ENCODE measurements around the gene SLC8A3.

SLC8A3 gene

DNA sequence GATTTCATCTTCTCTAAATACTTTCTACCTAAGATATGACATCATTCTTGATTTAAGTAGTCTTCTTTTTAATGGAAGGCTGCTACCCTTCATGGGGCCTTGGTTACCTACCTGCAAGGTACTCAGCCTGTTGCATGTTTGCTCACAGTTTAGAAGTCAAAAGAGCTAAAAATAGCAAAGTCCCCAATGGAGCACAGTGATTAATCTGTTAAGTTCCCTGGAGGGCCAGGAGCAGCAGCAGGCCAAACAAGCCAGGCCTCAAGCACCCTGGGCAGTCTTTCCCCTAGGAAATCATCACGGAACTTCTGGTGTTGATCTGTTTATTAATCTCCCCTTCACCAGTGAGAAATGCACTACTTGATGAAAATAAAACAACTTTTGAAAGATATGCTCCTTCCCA, 24.0 kb upstream of the SLC8A3 start:
- TF ChIP-seq, protein P1, sequence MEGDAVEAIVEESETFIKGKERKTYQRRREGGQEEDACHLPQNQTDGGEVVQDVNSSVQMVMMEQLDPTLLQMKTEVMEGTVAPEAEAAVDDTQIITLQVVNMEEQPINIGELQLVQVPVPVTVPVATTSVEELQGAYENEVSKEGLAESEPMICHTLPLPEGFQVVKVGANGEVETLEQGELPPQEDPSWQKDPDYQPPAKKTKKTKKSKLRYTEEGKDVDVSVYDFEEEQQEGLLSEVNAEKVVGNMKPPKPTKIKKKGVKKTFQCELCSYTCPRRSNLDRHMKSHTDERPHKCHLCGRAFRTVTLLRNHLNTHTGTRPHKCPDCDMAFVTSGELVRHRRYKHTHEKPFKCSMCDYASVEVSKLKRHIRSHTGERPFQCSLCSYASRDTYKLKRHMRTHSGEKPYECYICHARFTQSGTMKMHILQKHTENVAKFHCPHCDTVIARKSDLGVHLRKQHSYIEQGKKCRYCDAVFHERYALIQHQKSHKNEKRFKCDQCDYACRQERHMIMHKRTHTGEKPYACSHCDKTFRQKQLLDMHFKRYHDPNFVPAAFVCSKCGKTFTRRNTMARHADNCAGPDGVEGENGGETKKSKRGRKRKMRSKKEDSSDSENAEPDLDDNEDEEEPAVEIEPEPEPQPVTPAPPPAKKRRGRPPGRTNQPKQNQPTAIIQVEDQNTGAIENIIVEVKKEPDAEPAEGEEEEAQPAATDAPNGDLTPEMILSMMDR (IDR thresholded peaks at IDR 0.05; ENCODE audit: low read length, missing control alignments), result no peak
- DNase-seq (ENCODE audit: low read depth), result no peak
- no peak overlapping the region for H3K4me3 ChIP-seq (replicated peaks; ENCODE audit: low read depth, low read length)

DNA sequence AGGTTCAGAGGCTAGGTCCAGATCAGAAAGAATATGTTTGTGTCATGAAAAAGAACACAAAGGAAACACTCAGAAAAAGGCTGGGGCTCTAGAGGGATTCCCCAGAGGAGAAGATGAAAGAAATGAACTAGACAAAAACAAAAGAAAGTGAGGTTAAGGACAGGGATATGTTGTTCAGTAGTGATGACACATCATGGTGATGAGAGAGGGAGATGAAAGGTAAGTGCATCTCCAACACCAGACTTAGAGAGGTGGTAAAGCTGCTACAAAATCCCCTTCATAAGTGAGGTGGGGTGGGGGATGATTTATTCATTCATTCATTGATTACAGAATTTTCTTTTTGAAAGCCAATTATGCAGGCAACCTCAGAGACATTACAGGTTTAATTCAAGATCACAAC, 19.6 kb upstream of the SLC8A3 start:
- H3K4me3 ChIP-seq (replicated peaks; ENCODE audit: low read depth, low read length), result no peak overlapping the region
- TF ChIP-seq, protein P1 (IDR thresholded peaks at IDR 0.05; ENCODE audit: low read length, missing control alignments), result no peak
- no peak for DNase-seq (ENCODE audit: low read depth)

DNA sequence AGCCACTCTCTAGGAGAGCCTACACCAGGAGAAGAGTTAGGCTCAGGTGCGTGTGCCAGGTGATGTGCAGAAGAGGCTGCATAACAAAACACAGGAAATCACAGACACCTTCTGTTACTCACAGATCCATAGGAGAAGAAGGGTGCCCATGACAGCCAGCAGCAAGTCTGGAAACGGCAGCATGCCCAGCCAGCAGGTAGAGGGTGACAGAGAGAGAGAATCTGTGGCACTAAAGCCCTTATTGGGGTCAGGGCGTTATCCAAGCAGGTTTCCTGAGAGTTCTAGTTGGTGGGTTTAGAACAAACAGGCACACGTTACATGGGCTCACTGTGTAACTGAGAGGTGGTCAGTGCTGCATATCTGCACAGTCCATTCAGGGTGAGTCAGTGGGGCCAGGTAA, 14.9 kb upstream of the SLC8A3 start:
- DNase-seq (ENCODE audit: low read depth), result no peak
- H3K4me3 ChIP-seq (replicated peaks; ENCODE audit: low read depth, low read length), result no peak overlapping the region
- TF ChIP-seq, protein P1 (IDR thresholded peaks at IDR 0.05; ENCODE audit: low read length, missing control alignments), result no peak

DNA sequence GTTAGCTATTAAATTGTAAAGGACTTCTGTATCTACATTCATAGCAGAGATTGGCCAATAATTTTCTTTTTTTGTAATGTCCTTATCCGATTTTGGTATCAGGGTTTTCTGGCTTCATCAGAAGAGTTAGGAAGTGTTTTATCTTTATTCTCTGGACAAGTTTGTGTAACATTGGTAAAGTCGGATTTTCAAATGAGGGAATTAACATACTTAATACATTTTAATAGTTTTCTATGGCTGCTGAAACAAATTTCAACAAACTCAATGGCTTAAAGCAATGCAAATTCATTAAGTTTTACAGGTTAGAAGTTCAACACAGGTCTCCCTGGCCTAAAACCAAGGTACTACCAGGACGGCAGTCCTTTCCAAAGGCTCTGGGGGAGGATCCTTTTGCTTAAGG, 13.2 kb upstream of the SLC8A3 start:
- no peak for DNase-seq (ENCODE audit: low read depth)
- no peak overlapping the region for H3K4me3 ChIP-seq (replicated peaks; ENCODE audit: low read depth, low read length)

DNA sequence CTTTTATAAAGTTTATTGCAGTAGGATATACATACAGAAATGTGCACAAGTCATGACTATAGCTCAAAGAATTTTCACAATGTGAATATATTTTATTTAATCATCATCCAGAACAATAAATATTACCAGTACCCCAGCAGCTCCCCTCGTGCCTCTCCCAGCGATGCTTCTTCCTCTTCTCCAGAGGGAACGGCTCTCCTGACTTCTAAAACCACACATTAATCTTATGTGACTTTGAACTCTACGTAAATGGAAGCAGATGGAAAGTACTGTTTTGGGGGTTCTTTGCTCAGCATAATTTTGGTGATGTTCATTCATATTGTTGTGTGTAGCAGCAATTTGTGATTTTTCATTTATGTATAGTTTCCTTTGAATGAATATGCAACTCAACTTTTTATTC, 4.6 kb upstream of the SLC8A3 start:
- TF ChIP-seq, protein P1 (IDR thresholded peaks at IDR 0.05; ENCODE audit: low read length, missing control alignments), result no peak
- no peak for DNase-seq (ENCODE audit: low read depth)
- H3K4me3 ChIP-seq (replicated peaks; ENCODE audit: low read depth, low read length), result no peak overlapping the region

More for the DNA sequence above, 13.2 kb upstream of the SLC8A3 start:
- TF ChIP-seq, protein P1 (IDR thresholded peaks at IDR 0.05; ENCODE audit: low read length, missing control alignments), result no peak

DNA sequence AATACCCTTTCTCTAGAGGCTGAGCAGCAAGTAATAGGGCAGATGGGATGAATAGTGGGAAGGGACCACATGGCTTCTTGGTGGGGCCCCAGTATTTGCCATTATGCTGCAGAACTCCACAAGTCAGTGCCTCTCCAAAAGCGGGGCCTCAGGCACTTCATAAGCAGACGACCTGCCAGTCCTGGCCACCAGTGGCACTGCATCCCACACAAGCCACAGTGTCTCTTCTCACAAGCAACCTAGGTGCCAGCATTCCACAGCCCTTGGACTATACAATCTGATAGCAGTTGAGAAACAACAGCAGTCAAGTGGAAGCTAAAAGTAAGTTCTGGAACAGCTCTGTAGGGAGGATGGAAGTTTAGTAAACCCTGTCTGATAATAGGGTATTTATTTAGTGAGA, 4.2 kb upstream of the SLC8A3 start:
- H3K4me3 ChIP-seq (replicated peaks; ENCODE audit: low read depth, low read length), result no peak overlapping the region
- DNase-seq (ENCODE audit: low read depth), result no peak
- TF ChIP-seq, protein P1 (IDR thresholded peaks at IDR 0.05; ENCODE audit: low read length, missing control alignments), result no peak

DNA sequence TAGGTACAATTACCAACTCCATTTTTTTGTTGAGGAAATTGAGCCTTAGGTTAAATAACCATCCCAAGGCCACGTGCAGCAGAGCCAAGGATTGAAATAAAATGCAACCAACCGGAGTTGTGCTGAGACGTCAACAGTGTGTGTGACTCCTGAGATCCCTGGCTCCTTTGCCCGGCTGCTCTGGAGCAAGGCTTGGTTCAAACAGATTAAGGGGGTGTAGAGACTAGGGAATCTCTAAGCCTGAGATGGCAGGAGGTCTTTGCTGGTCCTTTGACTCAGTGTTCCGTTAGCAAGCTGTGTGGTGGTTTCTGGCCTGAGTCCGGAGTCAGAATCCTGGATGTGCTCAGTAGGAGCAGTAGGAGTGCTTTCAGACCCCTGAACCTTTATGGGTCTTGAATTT, 1.4 kb upstream of the SLC8A3 start:
- no peak for DNase-seq (ENCODE audit: low read depth)
- no peak overlapping the region for H3K4me3 ChIP-seq (replicated peaks; ENCODE audit: low read depth, low read length)
- TF ChIP-seq, protein P1 (IDR thresholded peaks at IDR 0.05; ENCODE audit: low read length, missing control alignments), result no peak

Data from fibroblast of pulmonary artery (primary cell).